KG1 (cell line): ENCODE measurements around the gene CELSR2.
A peak's percentile ranks its signal among the peaks of the same experiment; 100 is the strongest.

Experiments used
- DNase-seq: peaks from one replicate; lab custom pipeline; 2025; lab: John Stamatoyannopoulos, UW

CELSR2 gene

DNA sequence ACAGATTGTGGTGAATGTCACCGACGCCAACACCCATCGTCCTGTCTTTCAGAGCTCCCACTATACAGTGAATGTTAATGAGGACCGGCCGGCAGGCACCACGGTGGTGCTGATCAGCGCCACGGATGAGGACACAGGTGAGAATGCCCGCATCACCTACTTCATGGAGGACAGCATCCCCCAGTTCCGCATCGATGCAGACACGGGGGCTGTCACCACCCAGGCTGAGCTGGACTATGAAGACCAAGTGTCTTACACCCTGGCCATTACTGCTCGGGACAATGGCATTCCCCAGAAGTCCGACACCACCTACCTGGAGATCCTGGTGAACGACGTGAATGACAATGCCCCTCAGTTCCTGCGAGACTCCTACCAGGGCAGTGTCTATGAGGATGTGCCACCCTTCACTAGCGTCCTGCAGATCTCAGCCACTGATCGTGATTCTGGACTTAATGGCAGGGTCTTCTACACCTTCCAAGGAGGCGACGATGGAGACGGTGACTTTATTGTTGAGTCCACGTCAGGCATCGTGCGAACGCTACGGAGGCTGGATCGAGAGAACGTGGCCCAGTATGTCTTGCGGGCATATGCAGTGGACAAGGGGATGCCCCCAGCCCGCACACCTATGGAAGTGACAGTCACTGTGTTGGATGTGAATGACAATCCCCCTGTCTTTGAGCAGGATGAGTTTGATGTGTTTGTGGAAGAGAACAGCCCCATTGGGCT is 3.0 kb downstream of the CELSR2 start:
- no peak for DNase-seq

DNA sequence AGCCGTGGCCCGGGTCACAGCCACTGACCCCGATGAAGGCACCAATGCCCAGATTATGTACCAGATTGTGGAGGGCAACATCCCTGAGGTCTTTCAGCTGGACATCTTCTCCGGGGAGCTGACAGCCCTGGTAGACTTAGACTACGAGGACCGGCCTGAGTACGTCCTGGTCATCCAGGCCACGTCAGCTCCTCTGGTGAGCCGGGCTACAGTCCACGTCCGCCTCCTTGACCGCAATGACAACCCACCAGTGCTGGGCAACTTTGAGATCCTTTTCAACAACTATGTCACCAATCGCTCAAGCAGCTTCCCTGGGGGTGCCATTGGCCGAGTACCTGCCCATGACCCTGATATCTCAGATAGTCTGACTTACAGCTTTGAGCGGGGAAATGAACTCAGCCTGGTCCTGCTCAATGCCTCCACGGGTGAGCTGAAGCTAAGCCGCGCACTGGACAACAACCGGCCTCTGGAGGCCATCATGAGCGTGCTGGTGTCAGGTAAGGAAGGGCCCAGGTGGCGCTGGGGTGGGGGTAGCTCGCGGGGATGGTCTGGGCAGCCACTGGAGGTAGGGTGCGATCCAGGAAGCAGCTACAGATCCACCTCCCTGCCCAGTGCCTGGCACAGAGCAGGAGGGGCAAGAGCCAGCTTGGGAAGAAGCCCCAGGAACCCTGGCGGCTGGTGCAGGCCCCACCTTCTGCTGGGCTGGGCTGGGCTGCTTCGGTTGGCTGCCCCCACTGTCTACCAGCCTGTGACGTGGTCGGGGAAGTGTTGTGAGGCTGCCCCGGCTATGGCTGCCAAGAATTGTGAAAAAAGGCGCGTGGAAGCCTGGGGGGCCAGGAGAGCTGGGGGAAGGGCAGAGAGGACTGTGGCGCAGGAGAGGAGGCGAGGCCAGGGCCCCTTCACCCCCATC is 3.8 kb downstream of the CELSR2 start:
- no peak for DNase-seq

GRCh38 chr1:109253803-109254620 is 4.7 kb downstream of the CELSR2 start:
- DNase-seq = no peak

GRCh38 chr1:109254621-109255096 is 5.3 kb downstream of the CELSR2 start:
- no peak for DNase-seq

DNA sequence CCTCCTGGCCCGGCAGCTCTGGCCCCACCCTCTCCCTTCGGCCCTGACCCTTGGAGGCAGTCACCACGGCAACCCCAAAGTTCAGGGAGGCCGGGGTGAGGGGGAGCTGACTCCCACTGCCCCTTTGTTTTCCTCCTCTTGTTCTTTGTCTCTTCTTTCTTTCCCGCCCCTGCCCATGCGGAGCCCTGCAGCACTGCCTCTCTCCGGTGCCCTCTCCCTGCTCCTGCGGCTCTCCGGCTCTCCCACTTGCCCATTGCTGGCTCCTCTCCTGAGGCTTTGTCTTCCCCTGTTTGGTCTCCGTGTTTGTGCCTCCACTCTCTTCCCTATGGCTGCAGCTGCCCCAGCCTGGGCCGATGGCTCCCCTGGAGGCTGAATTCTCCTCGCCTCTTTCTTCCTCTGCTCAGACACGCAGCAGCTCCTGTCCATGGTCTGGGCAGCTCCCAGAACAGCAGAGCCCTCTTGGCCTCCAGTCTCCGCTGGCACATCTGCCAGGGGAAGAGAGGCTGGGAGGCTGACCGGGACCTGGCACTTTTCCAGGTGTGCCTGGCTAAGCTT is 5.8 kb downstream of the CELSR2 start:
- DNase-seq = no peak

DNA sequence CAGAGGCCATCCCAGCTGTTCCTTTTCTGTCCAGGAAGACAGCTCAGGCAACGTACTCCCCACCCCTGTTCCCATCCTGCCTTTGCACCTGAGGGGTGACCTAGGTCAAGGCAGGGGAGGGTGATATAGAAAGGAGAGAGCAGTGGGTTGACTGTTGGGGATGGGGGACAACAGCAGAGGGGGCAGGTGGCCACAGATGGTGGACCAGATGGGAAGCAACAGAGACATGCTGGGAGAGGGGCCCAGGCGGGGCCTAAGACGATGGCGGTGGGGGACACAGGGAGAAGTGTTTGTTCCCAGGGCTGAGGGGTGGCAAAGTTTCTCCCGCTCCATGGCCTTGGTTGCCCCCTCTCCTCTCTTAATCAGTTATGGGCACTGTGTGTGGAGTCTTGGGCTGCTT is 6.3 kb downstream of the CELSR2 start:
- no peak for DNase-seq

DNA sequence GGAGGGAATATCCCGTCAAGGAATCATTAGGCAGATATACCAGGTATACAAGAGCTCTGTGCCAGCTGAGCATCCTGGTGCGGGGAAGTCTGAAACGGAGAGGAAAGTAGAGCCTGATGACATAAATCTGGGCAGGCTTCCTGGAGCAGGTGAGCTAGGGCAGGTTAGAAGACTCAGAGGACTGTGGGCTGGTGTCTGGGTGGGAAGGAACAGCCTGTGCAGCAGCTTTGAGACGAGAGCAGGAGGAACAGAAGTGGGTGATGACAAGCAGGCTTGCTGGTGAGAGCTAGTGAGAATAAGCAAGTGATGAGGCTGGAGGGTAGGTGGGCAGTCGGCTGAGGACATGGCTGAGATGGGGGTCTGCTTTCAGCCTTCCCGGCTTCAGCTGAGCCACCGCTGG is 6.7 kb downstream of the CELSR2 start:
- no peak for DNase-seq

DNA sequence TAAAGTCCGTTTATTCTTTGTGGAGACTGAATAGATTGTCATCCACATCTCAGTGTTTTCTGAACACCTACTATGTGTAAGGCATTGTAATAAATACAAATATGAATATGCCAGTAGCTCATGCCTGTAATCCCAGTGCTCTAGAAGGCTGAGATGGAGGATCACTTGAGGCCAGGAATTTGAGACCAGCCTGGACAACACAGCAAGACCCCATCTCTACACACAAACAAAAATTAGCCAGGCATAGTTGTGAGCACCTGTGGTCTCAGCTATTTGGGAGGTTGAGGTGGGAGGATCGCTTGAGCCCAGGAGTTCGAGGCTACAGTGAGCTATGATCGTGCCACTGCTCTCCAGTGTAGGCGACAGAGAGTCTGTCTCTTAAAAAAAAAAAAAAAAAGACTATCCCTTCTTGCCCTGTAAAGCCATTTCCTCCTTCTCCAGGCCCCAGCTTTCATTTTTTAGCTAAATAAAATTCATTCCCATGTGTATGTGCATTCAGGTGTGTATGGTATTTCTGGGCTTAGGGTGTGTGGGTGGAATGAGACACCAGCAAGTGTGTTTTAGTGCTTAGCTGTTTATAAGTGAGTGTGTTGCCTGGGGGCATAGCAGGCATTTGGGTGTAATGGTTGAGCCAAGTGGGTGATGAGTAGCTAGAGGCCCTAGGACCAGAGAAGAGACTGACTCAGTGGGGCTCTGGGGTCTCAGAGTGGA is 7.8 kb downstream of the CELSR2 start:
- no peak for DNase-seq

DNA sequence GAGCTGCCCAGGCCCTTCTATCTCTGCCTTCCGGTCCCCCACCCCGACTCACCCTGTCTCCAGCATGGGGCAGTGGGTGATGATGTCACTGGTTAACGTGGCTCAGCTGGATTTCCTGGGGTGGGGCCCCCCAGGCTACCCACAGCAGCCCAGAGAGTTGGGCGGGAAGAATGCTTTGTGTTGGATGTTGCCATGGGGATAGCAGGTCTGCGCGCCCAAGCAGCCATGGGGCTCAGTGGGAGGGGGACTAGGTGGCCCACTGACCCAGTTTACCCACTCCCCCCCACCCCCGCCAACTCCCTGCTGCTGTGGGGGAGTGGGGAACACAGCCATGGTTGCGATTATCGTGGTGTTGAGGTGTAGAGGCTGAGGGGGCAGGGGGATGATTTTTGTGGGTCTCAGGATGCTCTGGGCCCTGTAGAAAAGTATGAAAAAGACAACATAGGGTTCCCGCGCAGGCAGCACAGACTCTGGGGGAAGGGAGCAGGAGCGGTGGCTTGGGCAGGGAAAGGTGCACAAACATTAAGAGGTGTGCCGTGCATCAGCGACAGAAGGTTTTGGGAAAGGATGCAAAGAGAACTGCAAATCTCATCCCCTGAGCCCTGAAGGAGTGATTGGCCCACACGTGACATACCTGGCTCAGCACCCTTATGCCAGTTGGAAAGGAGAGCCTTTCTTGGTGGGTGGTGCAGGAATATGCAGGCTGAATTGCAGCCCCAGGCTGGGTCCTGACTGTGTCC is 8.5 kb downstream of the CELSR2 start:
- DNase-seq = no peak

DNA sequence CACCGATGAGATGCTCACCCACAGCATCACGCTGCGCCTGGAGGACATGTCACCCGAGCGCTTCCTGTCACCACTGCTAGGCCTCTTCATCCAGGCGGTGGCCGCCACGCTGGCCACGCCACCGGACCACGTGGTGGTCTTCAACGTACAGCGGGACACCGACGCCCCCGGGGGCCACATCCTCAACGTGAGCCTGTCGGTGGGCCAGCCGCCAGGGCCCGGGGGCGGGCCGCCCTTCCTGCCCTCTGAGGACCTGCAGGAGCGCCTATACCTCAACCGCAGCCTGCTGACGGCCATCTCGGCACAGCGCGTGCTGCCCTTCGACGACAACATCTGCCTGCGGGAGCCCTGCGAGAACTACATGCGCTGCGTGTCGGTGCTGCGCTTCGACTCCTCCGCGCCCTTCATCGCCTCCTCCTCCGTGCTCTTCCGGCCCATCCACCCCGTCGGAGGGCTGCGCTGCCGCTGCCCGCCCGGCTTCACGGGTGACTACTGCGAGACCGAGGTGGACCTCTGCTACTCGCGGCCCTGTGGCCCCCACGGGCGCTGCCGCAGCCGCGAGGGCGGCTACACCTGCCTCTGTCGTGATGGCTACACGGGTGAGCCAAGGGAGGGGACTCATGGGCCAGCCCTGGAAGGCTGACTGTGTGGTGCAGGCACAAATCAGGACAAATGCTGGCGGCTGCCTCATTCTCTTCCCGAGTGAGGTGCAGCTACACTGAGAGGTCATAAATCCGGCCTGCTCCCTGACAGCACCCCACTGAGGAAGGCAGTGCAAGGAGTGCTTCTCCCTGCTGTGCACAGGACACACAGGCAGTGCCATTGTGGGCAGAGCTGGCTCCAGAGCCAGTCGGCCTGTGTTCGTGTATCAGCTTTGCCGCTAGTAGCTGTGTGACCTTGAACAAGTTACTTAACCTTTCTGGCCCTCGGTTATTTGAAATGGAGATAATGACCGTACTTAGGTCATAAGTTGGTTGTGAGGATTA is 9.4 kb downstream of the CELSR2 start:
- no peak for DNase-seq

GRCh38 chr1:109259674-109260557 is 10.6 kb downstream of the CELSR2 start:
- DNase-seq = no peak

DNA sequence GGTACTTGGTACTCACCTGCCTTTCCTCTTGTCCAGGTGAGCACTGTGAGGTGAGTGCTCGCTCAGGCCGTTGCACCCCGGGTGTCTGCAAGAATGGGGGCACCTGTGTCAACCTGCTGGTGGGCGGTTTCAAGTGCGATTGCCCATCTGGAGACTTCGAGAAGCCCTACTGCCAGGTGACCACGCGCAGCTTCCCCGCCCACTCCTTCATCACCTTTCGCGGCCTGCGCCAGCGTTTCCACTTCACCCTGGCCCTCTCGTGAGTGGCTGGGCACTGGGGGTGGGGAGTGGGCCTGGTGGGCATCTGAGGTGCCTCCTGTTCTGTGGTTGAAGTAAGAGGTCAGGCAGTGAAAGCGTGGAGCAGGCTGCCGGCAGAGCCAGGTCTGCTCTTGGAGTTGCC is 11.7 kb downstream of the CELSR2 start:
- no peak for DNase-seq

GRCh38 chr1:109261578-109261977 is 12.2 kb downstream of the CELSR2 start:
- DNase-seq = no peak

- no peak for DNase-seq
These were observed 13.1 kb downstream of the CELSR2 start for GRCh38 chr1:109262231-109263055.

DNA sequence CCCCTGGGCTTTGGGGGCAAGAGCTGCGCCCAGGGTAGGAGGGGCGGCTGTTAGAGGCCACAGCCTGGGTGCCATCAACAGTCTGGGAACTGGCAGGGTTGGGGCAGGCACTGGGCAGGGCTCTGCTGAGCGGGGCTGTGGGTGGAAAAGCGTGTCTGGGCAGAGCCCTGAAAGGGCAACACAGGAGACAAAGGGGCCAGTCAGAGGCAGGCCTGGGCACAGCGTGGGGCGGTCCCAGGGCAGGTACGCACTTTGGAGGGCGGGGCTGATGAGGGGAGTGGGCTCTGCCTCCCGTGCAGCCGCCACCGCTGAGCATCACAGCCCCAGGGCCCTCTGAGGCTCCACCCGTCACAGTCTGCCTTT is 13.9 kb downstream of the CELSR2 start:
- DNase-seq = no peak

DNA sequence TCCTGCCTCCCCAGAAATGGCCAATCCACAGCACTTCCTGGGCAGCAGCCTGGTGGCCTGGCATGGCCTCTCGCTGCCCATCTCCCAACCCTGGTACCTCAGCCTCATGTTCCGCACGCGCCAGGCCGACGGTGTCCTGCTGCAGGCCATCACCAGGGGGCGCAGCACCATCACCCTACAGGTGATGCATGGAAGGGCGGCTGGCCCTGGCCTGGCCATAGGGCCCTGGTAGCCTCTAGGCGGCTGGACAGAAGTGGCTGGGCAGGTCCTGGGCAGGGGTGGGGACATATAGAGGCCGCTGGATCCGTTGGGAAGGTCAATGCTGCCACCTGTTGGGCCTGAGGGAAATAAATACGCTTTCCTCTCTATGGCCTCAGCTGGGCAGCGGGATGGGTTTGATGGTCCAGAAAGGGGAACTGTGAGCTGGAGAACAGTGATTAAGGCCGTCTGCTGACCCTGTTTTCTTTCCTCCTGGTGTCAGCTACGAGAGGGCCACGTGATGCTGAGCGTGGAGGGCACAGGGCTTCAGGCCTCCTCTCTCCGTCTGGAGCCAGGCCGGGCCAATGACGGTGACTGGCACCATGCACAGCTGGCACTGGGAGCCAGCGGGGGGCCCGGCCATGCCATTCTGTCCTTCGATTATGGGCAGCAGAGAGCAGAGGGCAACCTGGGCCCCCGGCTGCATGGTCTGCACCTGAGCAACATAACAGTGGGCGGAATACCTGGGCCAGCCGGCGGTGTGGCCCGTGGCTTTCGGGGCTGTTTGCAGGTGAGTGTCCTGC is 14.4 kb downstream of the CELSR2 start:
- DNase-seq = peak; percentile 49

GRCh38 chr1:109264379-109264755 is 15.0 kb downstream of the CELSR2 start:
- DNase-seq = no peak
